GM23338 (cell line): ENCODE data around the gene SEL1L3. TPM values are rescaled to one million over a fixed set of nuclear protein-coding genes. Genes with fewer than 3 reads are reported as not detected.

Experiments used
- ATAC-seq: fragments of 200-7000 bp; cut with Tn5 transposase; 3 replicates; pipeline ENCODE4 v1.9.1; 2020
- DNase-seq: peaks from one replicate; pipeline ENCODE4 v3.0.0-alpha.2; 2015; ENCODE audit warnings: low spot score
- H2AFZ ChIP-seq: fragments of 200-600 bp; sonication (generic); 2 replicates; pipeline ENCODE4 v1.8.0; 2016; ENCODE audit warnings: antibody characterized with exemption, mild to moderate bottlenecking, moderate library complexity
- H3F3A ChIP-seq: fragments of 200-600 bp; sonication (generic); replicated peaks from 2 replicates; pipeline ENCODE4 v1.8.0; 2017; ENCODE audit warnings: antibody characterized with exemption, mixed run types, low read depth
- H3K27ac ChIP-seq: fragments of 200-600 bp; sonication (generic); 2 replicates; pipeline ENCODE4 v1.6.1; 2016; ENCODE audit warnings: low read depth
- H3K27me3 ChIP-seq: fragments of 200-600 bp; sonication (generic); 2 replicates; pipeline ENCODE4 v1.8.0; 2016; ENCODE audit warnings: mild to moderate bottlenecking, mixed run types, moderate library complexity; ENCODE audit not compliant: insufficient read depth
- H3K36me3 ChIP-seq: fragments of 200-600 bp; sonication (generic); 2 replicates; pipeline ENCODE4 v1.8.0; 2016; ENCODE audit warnings: mild to moderate bottlenecking; ENCODE audit not compliant: insufficient read depth
- H3K4me1 ChIP-seq: fragments of 200-600 bp; sonication (generic); 2 replicates; pipeline ENCODE4 v1.8.0; 2016; ENCODE audit warnings: mild to moderate bottlenecking, moderate library complexity; ENCODE audit not compliant: insufficient read depth
- H3K4me2 ChIP-seq: fragments of 200-600 bp; sonication (generic); 2 replicates; pipeline ENCODE4 v1.7.1; 2017; ENCODE audit warnings: mixed run types
- H3K4me3 ChIP-seq: fragments of 200-600 bp; sonication (generic); 2 replicates; pipeline ENCODE4 v1.6.1; 2016; ENCODE audit warnings: mixed run types
- H3K79me2 ChIP-seq: fragments of 200-600 bp; sonication (generic); replicated peaks from 2 replicates; pipeline ENCODE4 v1.8.0; 2017; ENCODE audit warnings: mild to moderate bottlenecking; ENCODE audit not compliant: insufficient read depth
- H3K9me2 ChIP-seq: fragments of 200-600 bp; sonication (generic); 2 replicates; pipeline ENCODE4 v1.8.0; 2017; ENCODE audit not compliant: insufficient read depth
- H4K20me1 ChIP-seq: fragments of 200-600 bp; sonication (generic); replicated peaks from 2 replicates; pipeline ENCODE4 v1.8.0; 2017; ENCODE audit warnings: mild to moderate bottlenecking; ENCODE audit not compliant: insufficient read depth
- H3K27ac Mint-ChIP-seq: 2 replicates; pipeline ENCODE4 v1.8.0; 2020; ENCODE audit warnings: inconsistent platforms, mild to moderate bottlenecking, moderate library complexity, mixed read lengths
- H3K27me3 Mint-ChIP-seq: 3 replicates; pipeline ENCODE4 v1.8.0; 2022; ENCODE audit warnings: low read depth, mild to moderate bottlenecking, moderate library complexity, mixed read lengths, inconsistent platforms; ENCODE audit not compliant: insufficient read depth, poor library complexity
- H3K36me3 Mint-ChIP-seq: 3 replicates; pipeline ENCODE4 v1.8.0; 2021; ENCODE audit warnings: low read depth, mild to moderate bottlenecking, inconsistent platforms, moderate library complexity, mixed read lengths
- H3K4me1 Mint-ChIP-seq: 3 replicates; pipeline ENCODE4 v1.8.0; 2020; ENCODE audit warnings: mild to moderate bottlenecking, inconsistent platforms, mixed read lengths
- H3K4me3 Mint-ChIP-seq: 3 replicates; pipeline ENCODE4 v1.8.0; 2021; ENCODE audit warnings: moderate library complexity, mild to moderate bottlenecking, inconsistent platforms, mixed read lengths
- H3K9me3 Mint-ChIP-seq: 3 replicates; pipeline ENCODE4 v1.8.0; 2020; ENCODE audit warnings: moderate library complexity, mild to moderate bottlenecking, inconsistent platforms, mixed read lengths
- EZH2 ChIP-seq: fragments of 200-600 bp; sonication (generic); IDR thresholded peaks from one replicate; pipeline ENCODE4 v1.8.0; 2017; ENCODE audit warnings: antibody characterized with exemption, mild to moderate bottlenecking, low read depth; ENCODE audit not compliant: unreplicated experiment
- JUNB ChIP-seq: IDR thresholded peaks from one replicate; pipeline ENCODE4 v1.6.1; 2016; ENCODE audit warnings: antibody characterized with exemption; ENCODE audit not compliant: unreplicated experiment
- NANOG ChIP-seq: IDR thresholded peaks from 2 replicates; pipeline ENCODE4 v1.6.1; 2016; ENCODE audit warnings: antibody characterized with exemption, borderline replicate concordance
- POLR2AphosphoS5 ChIP-seq: IDR thresholded peaks from 2 replicates; pipeline ENCODE4 v1.6.1; 2016; ENCODE audit warnings: antibody characterized with exemption, low read depth
- STAT1 ChIP-seq: IDR thresholded peaks from one replicate; pipeline ENCODE4 v1.6.1; 2016; ENCODE audit warnings: antibody characterized with exemption; ENCODE audit not compliant: unreplicated experiment
- ZNF114 ChIP-seq: fragments of 250-450 bp; sonication (Bioruptor Pico); IDR thresholded peaks from 2 replicates; pipeline ENCODE4 v1.5.0; 2020; ENCODE audit warnings: mild to moderate bottlenecking, moderate library complexity
- ZNF331 ChIP-seq: fragments of 250-450 bp; sonication (Bioruptor Pico); IDR thresholded peaks from 2 replicates; pipeline ENCODE4 v1.5.0; 2020; ENCODE audit warnings: low read depth, mild to moderate bottlenecking, moderate library complexity
- polyA plus RNA-seq: library from polyadenylated mRNA; unstranded; fragments of >200 nt; fragmentation: Nextera tagmentation; extraction: Ambion mirVana; gene quantifications from 2 replicates; pipeline ENCODE4 v1.2.1, GENCODE V29; 2016
- total RNA-seq: library from RNA; depleted of rRNA; stranded (reverse); fragments of >200 nt; shearing (Covaris generic); gene quantifications from 2 replicates; pipeline ENCODE4 v1.2.3, GENCODE V29; 2014
- TF ChIP-seq, protein P1 (sequence below): fragments of 250-450 bp; sonication (Bioruptor Pico); IDR thresholded peaks from 2 replicates; pipeline ENCODE4 v1.5.0; 2020; ENCODE audit warnings: mild to moderate bottlenecking, moderate library complexity
- TF ChIP-seq, protein P2 (sequence below): IDR thresholded peaks from one replicate; pipeline ENCODE4 v1.6.1; 2018; ENCODE audit warnings: antibody characterized with exemption; ENCODE audit not compliant: unreplicated experiment
- TF ChIP-seq, protein P3 (sequence below): IDR thresholded peaks from 2 replicates; pipeline ENCODE4 v1.6.1; 2016; ENCODE audit warnings: antibody characterized with exemption

Gene SEL1L3
- total and polyA plus RNA-seq, 2 experiments from 2014 or later = 17.1 to 61.7 TPM

DNA sequence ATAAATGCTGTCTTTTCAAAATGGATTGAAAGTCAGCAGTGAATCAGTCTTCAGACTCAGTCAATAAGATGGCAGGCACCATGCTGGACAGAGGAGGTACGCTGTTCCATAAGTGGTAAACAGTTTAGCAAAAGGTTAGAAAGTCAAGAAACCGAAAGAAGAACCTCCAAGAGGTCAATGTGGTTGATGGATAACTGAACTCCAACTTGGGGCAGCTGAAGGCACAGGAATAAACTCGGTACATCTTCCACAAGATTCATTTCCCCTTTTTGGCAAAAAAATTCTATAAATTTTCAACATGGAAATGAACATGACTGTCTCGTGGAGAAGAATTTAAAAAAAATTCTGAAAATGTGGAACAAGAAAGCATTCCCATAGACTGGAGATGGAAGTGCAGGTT is 18.4 kb upstream of the SEL1L3 start (continued):
- TF ChIP-seq, protein P1, sequence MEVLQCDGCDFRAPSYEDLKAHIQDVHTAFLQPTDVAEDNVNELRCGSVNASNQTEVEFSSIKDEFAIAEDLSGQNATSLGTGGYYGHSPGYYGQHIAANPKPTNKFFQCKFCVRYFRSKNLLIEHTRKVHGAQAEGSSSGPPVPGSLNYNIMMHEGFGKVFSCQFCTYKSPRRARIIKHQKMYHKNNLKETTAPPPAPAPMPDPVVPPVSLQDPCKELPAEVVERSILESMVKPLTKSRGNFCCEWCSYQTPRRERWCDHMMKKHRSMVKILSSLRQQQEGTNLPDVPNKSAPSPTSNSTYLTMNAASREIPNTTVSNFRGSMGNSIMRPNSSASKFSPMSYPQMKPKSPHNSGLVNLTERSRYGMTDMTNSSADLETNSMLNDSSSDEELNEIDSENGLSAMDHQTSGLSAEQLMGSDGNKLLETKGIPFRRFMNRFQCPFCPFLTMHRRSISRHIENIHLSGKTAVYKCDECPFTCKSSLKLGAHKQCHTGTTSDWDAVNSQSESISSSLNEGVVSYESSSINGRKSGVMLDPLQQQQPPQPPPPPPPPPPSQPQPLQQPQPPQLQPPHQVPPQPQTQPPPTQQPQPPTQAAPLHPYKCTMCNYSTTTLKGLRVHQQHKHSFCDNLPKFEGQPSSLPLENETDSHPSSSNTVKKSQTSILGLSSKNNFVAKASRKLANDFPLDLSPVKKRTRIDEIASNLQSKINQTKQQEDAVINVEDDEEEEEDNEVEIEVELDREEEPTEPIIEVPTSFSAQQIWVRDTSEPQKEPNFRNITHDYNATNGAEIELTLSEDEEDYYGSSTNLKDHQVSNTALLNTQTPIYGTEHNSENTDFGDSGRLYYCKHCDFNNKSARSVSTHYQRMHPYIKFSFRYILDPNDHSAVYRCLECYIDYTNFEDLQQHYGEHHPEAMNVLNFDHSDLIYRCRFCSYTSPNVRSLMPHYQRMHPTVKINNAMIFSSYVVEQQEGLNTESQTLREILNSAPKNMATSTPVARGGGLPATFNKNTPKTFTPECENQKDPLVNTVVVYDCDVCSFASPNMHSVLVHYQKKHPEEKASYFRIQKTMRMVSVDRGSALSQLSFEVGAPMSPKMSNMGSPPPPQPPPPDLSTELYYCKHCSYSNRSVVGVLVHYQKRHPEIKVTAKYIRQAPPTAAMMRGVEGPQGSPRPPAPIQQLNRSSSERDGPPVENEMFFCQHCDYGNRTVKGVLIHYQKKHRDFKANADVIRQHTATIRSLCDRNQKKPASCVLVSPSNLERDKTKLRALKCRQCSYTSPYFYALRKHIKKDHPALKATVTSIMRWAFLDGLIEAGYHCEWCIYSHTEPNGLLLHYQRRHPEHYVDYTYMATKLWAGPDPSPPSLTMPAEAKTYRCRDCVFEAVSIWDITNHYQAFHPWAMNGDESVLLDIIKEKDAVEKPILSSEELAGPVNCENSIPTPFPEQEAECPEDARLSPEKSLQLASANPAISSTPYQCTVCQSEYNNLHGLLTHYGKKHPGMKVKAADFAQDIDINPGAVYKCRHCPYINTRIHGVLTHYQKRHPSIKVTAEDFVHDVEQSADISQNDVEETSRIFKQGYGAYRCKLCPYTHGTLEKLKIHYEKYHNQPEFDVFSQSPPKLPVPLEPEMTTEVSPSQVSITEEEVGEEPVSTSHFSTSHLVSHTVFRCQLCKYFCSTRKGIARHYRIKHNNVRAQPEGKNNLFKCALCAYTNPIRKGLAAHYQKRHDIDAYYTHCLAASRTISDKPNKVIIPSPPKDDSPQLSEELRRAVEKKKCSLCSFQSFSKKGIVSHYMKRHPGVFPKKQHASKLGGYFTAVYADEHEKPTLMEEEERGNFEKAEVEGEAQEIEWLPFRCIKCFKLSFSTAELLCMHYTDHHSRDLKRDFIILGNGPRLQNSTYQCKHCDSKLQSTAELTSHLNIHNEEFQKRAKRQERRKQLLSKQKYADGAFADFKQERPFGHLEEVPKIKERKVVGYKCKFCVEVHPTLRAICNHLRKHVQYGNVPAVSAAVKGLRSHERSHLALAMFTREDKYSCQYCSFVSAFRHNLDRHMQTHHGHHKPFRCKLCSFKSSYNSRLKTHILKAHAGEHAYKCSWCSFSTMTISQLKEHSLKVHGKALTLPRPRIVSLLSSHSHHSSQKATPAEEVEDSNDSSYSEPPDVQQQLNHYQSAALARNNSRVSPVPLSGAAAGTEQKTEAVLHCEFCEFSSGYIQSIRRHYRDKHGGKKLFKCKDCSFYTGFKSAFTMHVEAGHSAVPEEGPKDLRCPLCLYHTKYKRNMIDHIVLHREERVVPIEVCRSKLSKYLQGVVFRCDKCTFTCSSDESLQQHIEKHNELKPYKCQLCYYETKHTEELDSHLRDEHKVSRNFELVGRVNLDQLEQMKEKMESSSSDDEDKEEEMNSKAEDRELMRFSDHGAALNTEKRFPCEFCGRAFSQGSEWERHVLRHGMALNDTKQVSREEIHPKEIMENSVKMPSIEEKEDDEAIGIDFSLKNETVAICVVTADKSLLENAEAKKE (CRISPR knock-in tag) = no peak
- TF ChIP-seq NANOG = no peak
- TF ChIP-seq, protein P2, sequence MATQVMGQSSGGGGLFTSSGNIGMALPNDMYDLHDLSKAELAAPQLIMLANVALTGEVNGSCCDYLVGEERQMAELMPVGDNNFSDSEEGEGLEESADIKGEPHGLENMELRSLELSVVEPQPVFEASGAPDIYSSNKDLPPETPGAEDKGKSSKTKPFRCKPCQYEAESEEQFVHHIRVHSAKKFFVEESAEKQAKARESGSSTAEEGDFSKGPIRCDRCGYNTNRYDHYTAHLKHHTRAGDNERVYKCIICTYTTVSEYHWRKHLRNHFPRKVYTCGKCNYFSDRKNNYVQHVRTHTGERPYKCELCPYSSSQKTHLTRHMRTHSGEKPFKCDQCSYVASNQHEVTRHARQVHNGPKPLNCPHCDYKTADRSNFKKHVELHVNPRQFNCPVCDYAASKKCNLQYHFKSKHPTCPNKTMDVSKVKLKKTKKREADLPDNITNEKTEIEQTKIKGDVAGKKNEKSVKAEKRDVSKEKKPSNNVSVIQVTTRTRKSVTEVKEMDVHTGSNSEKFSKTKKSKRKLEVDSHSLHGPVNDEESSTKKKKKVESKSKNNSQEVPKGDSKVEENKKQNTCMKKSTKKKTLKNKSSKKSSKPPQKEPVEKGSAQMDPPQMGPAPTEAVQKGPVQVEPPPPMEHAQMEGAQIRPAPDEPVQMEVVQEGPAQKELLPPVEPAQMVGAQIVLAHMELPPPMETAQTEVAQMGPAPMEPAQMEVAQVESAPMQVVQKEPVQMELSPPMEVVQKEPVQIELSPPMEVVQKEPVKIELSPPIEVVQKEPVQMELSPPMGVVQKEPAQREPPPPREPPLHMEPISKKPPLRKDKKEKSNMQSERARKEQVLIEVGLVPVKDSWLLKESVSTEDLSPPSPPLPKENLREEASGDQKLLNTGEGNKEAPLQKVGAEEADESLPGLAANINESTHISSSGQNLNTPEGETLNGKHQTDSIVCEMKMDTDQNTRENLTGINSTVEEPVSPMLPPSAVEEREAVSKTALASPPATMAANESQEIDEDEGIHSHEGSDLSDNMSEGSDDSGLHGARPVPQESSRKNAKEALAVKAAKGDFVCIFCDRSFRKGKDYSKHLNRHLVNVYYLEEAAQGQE = no peak
- no peak for TF ChIP-seq STAT1

DNA sequence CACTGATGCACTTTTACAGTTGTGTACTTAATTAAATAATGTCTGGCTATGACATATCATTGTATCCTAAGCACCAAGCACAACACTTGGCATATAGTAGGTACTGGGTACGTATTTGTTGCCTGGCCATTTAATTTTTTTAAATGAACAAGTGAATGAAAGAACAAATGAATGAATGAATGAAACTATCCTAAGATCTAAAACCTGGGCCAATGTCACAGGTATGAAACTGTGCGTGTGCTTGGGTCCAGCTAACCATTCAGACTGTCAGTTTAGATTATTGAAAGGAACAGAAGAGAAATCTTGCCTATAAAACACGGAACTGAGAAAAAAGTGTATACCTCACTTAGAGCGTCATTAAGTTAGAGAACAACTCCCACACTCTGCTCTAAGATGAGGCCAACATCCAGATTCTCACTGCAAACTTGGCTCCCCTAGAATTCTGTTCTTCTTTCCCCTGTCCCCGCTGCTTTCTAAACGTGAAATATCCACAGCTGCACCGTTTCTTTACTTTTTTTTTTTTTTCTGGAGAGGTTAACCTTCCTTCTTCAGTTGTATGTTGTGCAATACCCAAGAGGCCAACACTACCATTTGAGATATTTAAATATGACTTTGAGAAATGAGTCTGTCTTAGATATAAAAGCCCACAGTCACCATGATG is 17.3 kb upstream of the SEL1L3 start:
- Mint-ChIP-seq H3K27ac (no peak overlapping the region), H3K9me3 (no peaks in the 10 kb centered on the region), H3K27me3 (peaks cover 4% of the 10 kb centered on the region), H3K4me1 (peaks cover 5% of the 10 kb centered on the region; the same call in 2 of the 3 replicates), H3K36me3 (no peaks in the 10 kb centered on the region), H3K4me3 (no peak overlapping the region)
- no peaks in the 10 kb centered on the region for H3K27me3 ChIP-seq
- H3K79me2 ChIP-seq = no peaks in the 10 kb centered on the region
- H2AFZ ChIP-seq = no peak overlapping the region
- H3K27ac ChIP-seq = no peak overlapping the region
- H3K4me3 ChIP-seq = no peak overlapping the region
- H3K4me1 ChIP-seq = peaks cover 10% of the 10 kb centered on the region; the same call in 1 of the 2 replicates
- H3F3A ChIP-seq = no peaks in the 10 kb centered on the region
- no peaks in the 10 kb centered on the region for H3K36me3 ChIP-seq
- H3K9me2 ChIP-seq = no peaks in the 10 kb centered on the region
- no peak for ATAC-seq
- no peak overlapping the region for H3K4me2 ChIP-seq
- H4K20me1 ChIP-seq = no peaks in the 10 kb centered on the region; the same call in 1 of the 2 replicates
- no peak for DNase-seq
- TF ChIP-seq, protein P2 = no peak
- TF ChIP-seq, protein P3, sequence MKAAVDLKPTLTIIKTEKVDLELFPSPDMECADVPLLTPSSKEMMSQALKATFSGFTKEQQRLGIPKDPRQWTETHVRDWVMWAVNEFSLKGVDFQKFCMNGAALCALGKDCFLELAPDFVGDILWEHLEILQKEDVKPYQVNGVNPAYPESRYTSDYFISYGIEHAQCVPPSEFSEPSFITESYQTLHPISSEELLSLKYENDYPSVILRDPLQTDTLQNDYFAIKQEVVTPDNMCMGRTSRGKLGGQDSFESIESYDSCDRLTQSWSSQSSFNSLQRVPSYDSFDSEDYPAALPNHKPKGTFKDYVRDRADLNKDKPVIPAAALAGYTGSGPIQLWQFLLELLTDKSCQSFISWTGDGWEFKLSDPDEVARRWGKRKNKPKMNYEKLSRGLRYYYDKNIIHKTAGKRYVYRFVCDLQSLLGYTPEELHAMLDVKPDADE = no peak
- TF ChIP-seq EZH2 (no peak), JUNB (no peak), NANOG (no peak), ZNF331 (CRISPR knock-in tag) (no peak), POLR2AphosphoS5 (no peak), ZNF114 (CRISPR knock-in tag) (no peak)
